Stimulated activated CD8-positive, alpha-beta memory T cell treated with anti-CD3 and anti-CD28 coated beads, Interleukin-4, amount 100 ng/mL, for 4 hours (primary cell): ENCODE data around the gene CAMK2D.

ENCODE experiments used
- DNase-seq, 2 donors: peaks; one replicate each; pipeline ENCODE4 v3.0.0-alpha.2; 2020; ENCODE audit warnings: low read depth in 2 of 2, low spot score in 1 of 2

CAMK2D gene

GRCh38 chr4:113404167-113404571, 357.4 kb downstream of the CAMK2D start:
- DNase-seq = no peak
